GM10266 (cell line): ENCODE data around the gene DELE1.
"Not testable (repeated sequence)": the region's sequence is repeated elsewhere in the genome, so short reads cannot be mapped to it uniquely, and the experiment has no call there.

Experiments
- DNase-seq: peaks from one replicate; pipeline ENCODE4 v3.0.0; 2012; ENCODE audit errors: extremely low spot score
- CTCF ChIP-seq: IDR thresholded peaks from 2 replicates; pipeline ENCODE4 v1.5.1; 2012; ENCODE audit warnings: mild to moderate bottlenecking, low read depth; ENCODE audit not compliant: control insufficient read depth, insufficient read depth; ENCODE audit errors: missing control alignments

DELE1 gene

DNA sequence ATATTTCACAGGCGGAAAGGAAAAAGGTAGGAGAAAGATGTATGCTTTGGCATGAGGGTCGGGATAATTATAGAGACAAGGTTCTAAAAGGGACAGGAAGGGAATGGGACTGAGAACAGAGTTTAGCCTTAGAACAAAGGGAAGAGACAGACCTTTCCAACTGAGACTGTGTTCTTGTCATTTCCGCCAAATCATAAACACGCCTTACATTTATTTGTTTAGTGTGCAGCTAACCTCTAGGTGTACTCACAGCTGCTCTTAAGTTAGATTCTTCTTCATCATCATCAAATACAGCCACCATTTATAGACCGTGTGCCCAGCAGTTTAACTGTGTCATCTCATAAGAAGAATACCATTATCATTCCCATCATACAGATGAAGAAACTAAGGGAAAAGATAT, 5.9 kb upstream of the DELE1 start:
- no peak for TF ChIP-seq CTCF
- DNase-seq: no peak

GRCh38 chr5:141919218-141920119, 4.2 kb upstream of the DELE1 start:
- no peak for DNase-seq

DNA sequence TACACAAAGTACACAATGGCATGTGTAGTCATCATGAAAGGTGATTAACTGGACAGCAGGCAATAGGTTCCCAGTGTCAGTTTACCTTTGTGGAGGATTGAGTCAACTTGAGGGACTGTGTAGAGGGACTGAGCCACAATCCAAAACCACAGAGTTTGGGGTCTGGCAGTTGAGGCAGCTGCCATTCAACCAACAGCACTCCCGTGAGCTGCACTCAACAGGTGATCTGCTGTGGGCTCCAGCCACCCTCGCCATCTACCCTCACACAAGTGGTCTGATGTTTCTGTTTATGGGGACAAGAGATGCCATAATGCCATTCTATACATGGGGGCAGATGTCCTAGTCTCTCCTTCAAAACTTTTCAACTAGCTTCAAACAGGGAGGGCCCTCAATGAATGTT, 2.9 kb upstream of the DELE1 start:
- no peak for TF ChIP-seq CTCF
- no peak for DNase-seq

More at GRCh38 chr5:141919218-141920119, 4.2 kb upstream of the DELE1 start:
- TF ChIP-seq CTCF: no peak

DNA sequence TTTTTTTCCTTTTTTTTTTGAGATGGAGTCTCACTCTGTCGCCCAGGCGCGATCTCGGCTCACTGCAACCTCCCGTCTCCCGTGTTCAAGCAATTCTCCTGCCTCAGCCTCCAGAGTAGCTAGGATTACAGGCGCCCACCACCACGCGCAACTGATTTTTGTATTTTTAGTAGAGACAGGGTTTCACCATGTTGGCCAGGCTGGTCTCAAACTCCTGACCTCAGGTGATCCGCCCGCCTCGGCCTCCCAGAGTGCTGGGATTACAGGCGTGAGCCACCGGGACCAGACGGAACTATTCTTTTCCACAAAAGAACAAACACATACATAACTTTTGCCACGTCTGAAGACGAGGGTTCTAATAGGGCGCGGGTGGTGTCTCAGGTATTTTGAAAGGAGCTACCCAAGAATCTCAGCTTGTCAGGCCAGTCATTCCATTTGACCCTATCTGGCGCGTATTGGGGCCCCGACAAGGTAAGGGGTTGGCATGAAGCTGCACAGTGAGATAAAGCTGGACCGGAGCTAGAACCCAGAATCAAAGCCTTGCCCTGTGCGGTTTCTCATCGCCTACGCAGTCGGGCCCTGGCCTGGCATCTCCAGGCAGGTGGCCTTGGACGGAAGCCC, 734 bp upstream of the DELE1 start:
- DNase-seq: not testable (repeated sequence)

DNA sequence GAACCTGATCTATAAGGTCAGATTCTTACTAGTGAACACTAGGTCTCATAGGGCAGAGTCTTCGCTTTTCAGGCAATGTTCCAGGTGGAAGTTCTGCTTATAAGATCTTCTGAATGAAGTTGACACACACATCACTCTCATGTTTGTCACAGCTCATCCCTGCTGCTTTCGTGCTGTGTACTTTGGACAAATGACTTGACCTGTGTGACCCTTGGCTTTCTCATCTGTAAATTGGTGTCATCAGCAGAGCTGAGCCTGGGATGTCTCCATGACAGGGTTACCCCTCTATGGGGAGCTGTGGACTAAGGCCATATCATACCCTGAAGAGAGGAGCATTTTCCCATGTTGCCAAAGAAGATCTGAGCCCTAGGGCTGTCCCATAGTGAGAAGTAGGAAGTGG, 2.8 kb downstream of the DELE1 start:
- DNase-seq: no peak
- TF ChIP-seq CTCF: no peak

DNA sequence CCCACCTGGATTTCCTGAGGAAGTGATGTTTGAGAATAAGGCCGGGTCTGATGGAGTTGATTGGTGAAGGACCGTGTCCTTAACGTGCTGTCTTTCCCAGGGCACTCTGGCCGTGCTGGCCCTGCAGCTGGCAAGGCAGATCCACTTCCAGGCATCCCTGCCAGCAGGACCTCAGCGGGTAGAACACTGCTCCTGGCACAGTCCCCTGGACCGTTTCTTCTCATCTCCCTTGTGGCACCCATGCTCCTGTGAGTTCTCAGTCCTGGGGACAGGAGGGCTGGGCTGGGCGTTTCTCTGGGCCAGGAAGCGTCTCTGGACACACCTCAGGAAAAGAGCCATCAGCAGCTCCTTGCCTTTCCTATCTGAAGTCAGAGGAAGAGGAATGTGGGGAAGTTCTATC, 4.4 kb downstream of the DELE1 start:
- no peak for TF ChIP-seq CTCF
- DNase-seq: no peak

DNA sequence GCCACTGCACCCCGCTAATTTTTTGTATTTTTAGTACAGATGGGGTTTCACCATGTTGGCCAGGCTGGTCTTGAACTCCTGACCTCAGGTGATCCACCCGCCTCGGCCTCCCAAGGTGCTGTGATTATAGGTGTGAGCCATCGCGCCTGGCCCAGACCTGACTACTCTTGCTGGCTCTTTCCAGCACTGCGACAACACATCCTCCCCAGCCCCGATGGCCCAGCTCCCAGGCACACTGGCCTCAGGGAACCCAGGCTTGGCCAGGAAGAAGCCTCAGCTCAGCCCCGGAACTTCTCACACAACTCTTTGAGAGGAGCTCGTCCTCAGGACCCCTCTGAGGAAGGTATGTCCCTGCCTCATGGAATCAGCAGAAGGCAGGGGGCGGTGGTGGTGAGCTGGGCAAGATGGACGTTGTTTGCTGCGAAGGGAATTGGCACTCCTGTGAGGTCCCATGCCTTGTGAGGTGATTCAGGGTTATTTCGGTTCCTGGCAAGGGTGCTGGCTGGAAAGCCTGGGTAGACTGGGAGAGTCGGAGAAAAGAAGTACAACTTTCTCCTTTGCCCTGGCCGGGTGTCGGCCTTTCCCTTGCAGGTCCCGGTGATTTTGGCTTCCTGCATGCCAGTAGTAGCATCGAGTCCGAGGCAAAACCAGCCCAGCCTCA, 5.9 kb downstream of the DELE1 start:
- no peak for TF ChIP-seq CTCF

More for the DNA sequence above, 5.9 kb downstream of the DELE1 start:
- no peak for DNase-seq
